H9 (cell line): Measurements from ENCODE around the gene SEMA4D. TPM values are rescaled to one million over a fixed set of nuclear protein-coding genes. Genes with fewer than 3 reads are reported as not detected.

ENCODE experiments used
- DNase-seq: peaks from one replicate; pipeline ENCODE4 v3.0.0-alpha.2; 2017
- H2AFZ ChIP-seq: one replicate; pipeline ENCODE4 v1.6.1; 2013; ENCODE audit warnings: mild to moderate bottlenecking, low read length, control low read depth, moderate library complexity
- H2AK5ac ChIP-seq: 2 replicates; pipeline ENCODE4 v1.6.1; 2013; ENCODE audit warnings: low read length, control low read depth, mixed read lengths; ENCODE audit not compliant: insufficient read length
- H2BK120ac ChIP-seq: one replicate; pipeline ENCODE4 v1.6.1; 2013; ENCODE audit warnings: low read depth, mild to moderate bottlenecking, low read length, control low read depth, inconsistent platforms; ENCODE audit not compliant: poor library complexity, severe bottlenecking
- H2BK12ac ChIP-seq: 2 replicates; pipeline ENCODE4 v1.6.1; 2013; ENCODE audit warnings: low read length, control low read depth, mixed read lengths, low read depth; ENCODE audit not compliant: insufficient read length
- H2BK15ac ChIP-seq: 2 replicates; pipeline ENCODE4 v1.6.1; 2013; ENCODE audit warnings: low read depth, low read length, control low read depth
- H2BK20ac ChIP-seq: one replicate; pipeline ENCODE4 v1.6.1; 2013; ENCODE audit warnings: low read depth, mild to moderate bottlenecking, low read length, control low read depth, inconsistent platforms; ENCODE audit not compliant: poor library complexity, severe bottlenecking
- H2BK5ac ChIP-seq: 2 replicates; pipeline ENCODE4 v1.6.1; 2013; ENCODE audit warnings: low read length, control low read depth, mixed read lengths; ENCODE audit not compliant: insufficient read length
- H3K14ac ChIP-seq: 2 replicates; pipeline ENCODE4 v1.6.1; 2013; ENCODE audit warnings: low read length, control low read depth; ENCODE audit not compliant: insufficient read depth
- H3K18ac ChIP-seq: 2 replicates; pipeline ENCODE4 v1.6.1; 2013; ENCODE audit warnings: low read depth, mild to moderate bottlenecking, mixed read lengths, low read length, control low read depth; ENCODE audit not compliant: insufficient read length
- H3K23ac ChIP-seq: 2 replicates; pipeline ENCODE4 v1.6.1; 2013; ENCODE audit warnings: low read length, control low read depth, mixed read lengths, low read depth; ENCODE audit not compliant: insufficient read length
- H3K23me2 ChIP-seq: 2 replicates; pipeline ENCODE4 v1.6.1; 2013; ENCODE audit warnings: low read depth, mild to moderate bottlenecking, mixed read lengths, low read length, control low read depth; ENCODE audit not compliant: insufficient read length, poor library complexity, severe bottlenecking
- H3K27ac ChIP-seq: 2 replicates; pipeline ENCODE4 v1.5.1; 2013; ENCODE audit warnings: low read length, control low read depth, mixed read lengths, low read depth; ENCODE audit not compliant: insufficient read length
- H3K27me3 ChIP-seq: 2 replicates; pipeline ENCODE4 v1.6.1; 2013; ENCODE audit warnings: low read length, control low read depth, inconsistent platforms; ENCODE audit not compliant: insufficient read depth
- H3K4ac ChIP-seq: 2 replicates; pipeline ENCODE4 v1.6.1; 2013; ENCODE audit warnings: low read depth, mild to moderate bottlenecking, control low read depth, inconsistent platforms, low read length, moderate library complexity
- H3K4me1 ChIP-seq: 2 replicates; pipeline ENCODE4 v1.6.1; 2013; ENCODE audit warnings: low read length, control low read depth, inconsistent platforms; ENCODE audit not compliant: insufficient read depth
- H3K4me2 ChIP-seq: 2 replicates; pipeline ENCODE4 v1.6.1; 2013; ENCODE audit warnings: low read length, control low read depth, mixed read lengths; ENCODE audit not compliant: insufficient read length, insufficient read depth
- H3K56ac ChIP-seq: 2 replicates; pipeline ENCODE4 v1.6.1; 2013; ENCODE audit warnings: low read depth, mild to moderate bottlenecking, mixed read lengths, low read length, control low read depth; ENCODE audit not compliant: insufficient read length
- H3K79me1 ChIP-seq: 2 replicates; pipeline ENCODE4 v1.6.1; 2013; ENCODE audit warnings: low read depth, mild to moderate bottlenecking, moderate library complexity, low read length, control low read depth, inconsistent platforms; ENCODE audit not compliant: insufficient read depth, poor library complexity, severe bottlenecking
- H3K79me2 ChIP-seq: 2 replicates; pipeline ENCODE4 v1.6.1; 2013; ENCODE audit warnings: low read length, control low read depth, inconsistent platforms; ENCODE audit not compliant: insufficient read depth
- H3K9ac ChIP-seq: 2 replicates; pipeline ENCODE4 v1.6.1; 2013; ENCODE audit warnings: low read length, control low read depth, mixed read lengths; ENCODE audit not compliant: insufficient read length; ENCODE audit errors: extremely low read depth
- H3K9me3 ChIP-seq: one replicate; pipeline ENCODE4 v1.6.1; 2013; ENCODE audit warnings: low read depth, low read length, inconsistent platforms; ENCODE audit not compliant: control insufficient read depth
- H3T11ph ChIP-seq: one replicate; pipeline ENCODE4 v1.6.1; 2013; ENCODE audit warnings: mild to moderate bottlenecking, low read length, control low read depth, inconsistent platforms
- H4K20me1 ChIP-seq: one replicate; pipeline ENCODE4 v1.6.1; 2013; ENCODE audit not compliant: control insufficient read depth, insufficient read length, insufficient read depth
- H4K5ac ChIP-seq: 2 replicates; pipeline ENCODE4 v1.6.1; 2013; ENCODE audit warnings: low read depth, mild to moderate bottlenecking, mixed read lengths, low read length, control low read depth; ENCODE audit not compliant: insufficient read length
- H4K8ac ChIP-seq: replicated peaks from 2 replicates; pipeline ENCODE4 v1.6.1; 2013; ENCODE audit warnings: low read length, control low read depth, mixed read lengths, low read depth; ENCODE audit not compliant: insufficient read length
- H4K91ac ChIP-seq: 2 replicates; pipeline ENCODE4 v1.6.1; 2013; ENCODE audit warnings: low read depth, mild to moderate bottlenecking, moderate library complexity, mixed read lengths, low read length, control low read depth; ENCODE audit not compliant: insufficient read length
- H3K27ac Mint-ChIP-seq, 3 experiments: 2 replicates in 2 of 3; 3 replicates in 1 of 3; pipeline ENCODE4 v1.8.0; 2020 to 2021; ENCODE audit warnings: mixed read lengths in 3 of 3, mild to moderate bottlenecking in 1 of 3, moderate library complexity in 1 of 3
- H3K27me3 Mint-ChIP-seq: 2 replicates; pipeline ENCODE4 v1.8.0; 2021; ENCODE audit warnings: low read depth, mild to moderate bottlenecking, moderate library complexity, mixed read lengths
- H3K36me3 Mint-ChIP-seq, 3 experiments: 2 replicates in 2 of 3; 3 replicates in 1 of 3; pipeline ENCODE4 v1.8.0; 2020 to 2021; ENCODE audit warnings: low read depth in 3 of 3, mixed read lengths in 3 of 3; ENCODE audit not compliant: insufficient read depth in 1 of 3
- H3K4me1 Mint-ChIP-seq, 2 experiments: 2 replicates each; pipeline ENCODE4 v1.8.0; 2020; ENCODE audit warnings: mixed read lengths in 2 of 2
- H3K4me3 Mint-ChIP-seq, 2 experiments: 2 replicates in 1 of 2; 3 replicates in 1 of 2; pipeline ENCODE4 v1.8.0; 2020 to 2021; ENCODE audit warnings: mild to moderate bottlenecking in 2 of 2, mixed read lengths in 2 of 2, moderate library complexity in 1 of 2
- H3K9me3 Mint-ChIP-seq, 2 experiments: 2 replicates in 1 of 2; 3 replicates in 1 of 2; pipeline ENCODE4 v1.8.0; 2020; ENCODE audit warnings: mild to moderate bottlenecking in 2 of 2, mixed read lengths in 2 of 2, moderate library complexity in 1 of 2
- CTCF ChIP-seq: fragments of 200-600 bp; sonication (generic); conservative IDR thresholded peaks from 3 replicates; pipeline ENCODE4 v1.8.0; 2021; ENCODE audit warnings: antibody characterized with exemption, mild to moderate bottlenecking
- WGBS: extraction: QIAGEN DNeasy Blood & Tissue Kit; methylation state at CpG from one replicate; pipeline ENCODE4 v1.1.7; 2013; ENCODE audit warnings: missing lambda C conversion rate, low lambda C conversion rate, mixed read lengths; ENCODE audit not compliant: insufficient read length; ENCODE audit errors: extremely low coverage; 5-methylcytosine and 5-hydroxymethylcytosine counted together
- total RNA-seq: library from RNA; stranded (reverse); gene quantifications from 2 replicates; pipeline ENCODE4 v1.2.1, GENCODE V29; 2021

The SEMA4D gene
- total RNA-seq, 1 experiment from 2014 or later = 47.2 TPM

- H3K23me2 ChIP-seq = peaks cover 4% of the 10 kb centered on the region
- H2BK5ac ChIP-seq = no peak overlapping the region
- H3K4ac ChIP-seq = no peak overlapping the region
- Mint-ChIP-seq H3K27me3 (no peaks in the 10 kb centered on the region), H3K4me3 (no peak overlapping the region; a peak in 1 of 5 replicates), H3K36me3 (peaks cover 0 to 3% (median 0%) of the 10 kb centered on the region in 3 experiments; a peak in 4 of 7 replicates), H3K27ac (peak overlapping the region; percentile 80 to 100 (median 100); a peak in 6 of 7 replicates), H3K4me1 (peaks cover 81 to 85% of the 10 kb centered on the region in 2 experiments), H3K9me3 (no peaks in the 10 kb centered on the region)
- no peak overlapping the region for H3K56ac ChIP-seq
- peaks cover 23% of the 10 kb centered on the region; the same call in 1 of the 2 replicates for H3K4me1 ChIP-seq
- no peak overlapping the region for H4K5ac ChIP-seq
- no peak overlapping the region for H4K91ac ChIP-seq
- H4K20me1 ChIP-seq = no peaks in the 10 kb centered on the region
- no peak overlapping the region for H3K27ac ChIP-seq
- DNase-seq = no peak
- H2BK12ac ChIP-seq = no peak overlapping the region
- no peak overlapping the region for H3K9ac ChIP-seq
- H2BK120ac ChIP-seq = no peak overlapping the region
- H3K79me1 ChIP-seq = no peaks in the 10 kb centered on the region
- no peak overlapping the region for H3T11ph ChIP-seq
- no peak overlapping the region for H4K8ac ChIP-seq
- H3K14ac ChIP-seq = no peak overlapping the region
- no peak overlapping the region for H2BK20ac ChIP-seq
- no peak overlapping the region for H3K18ac ChIP-seq
- H2AFZ ChIP-seq = no peak overlapping the region
- no peak for TF ChIP-seq CTCF
- no peak overlapping the region for H2BK15ac ChIP-seq
- H3K27me3 ChIP-seq = no peaks in the 10 kb centered on the region
- H3K4me2 ChIP-seq = no peak overlapping the region
- H3K9me3 ChIP-seq = no peaks in the 10 kb centered on the region
- no peak overlapping the region for H3K23ac ChIP-seq
- H2AK5ac ChIP-seq = no peak overlapping the region
- peaks cover 5% of the 10 kb centered on the region; the same call in 1 of the 2 replicates for H3K79me2 ChIP-seq
- no CpG with 5 or more reads among the region's 7 CpGs for WGBS
Observed at GRCh38 chr9:89438194-89438593, 59.7 kb downstream of the SEMA4D start.
